PFSK-1 (cell line): ENCODE measurements around the gene PTPRN2.

ENCODE experiments used
- POLR2AphosphoS5 ChIP-seq: IDR thresholded peaks from 2 replicates; pipeline ENCODE4 v1.6.1; 2012; ENCODE audit warnings: low read depth, mild to moderate bottlenecking, control low read depth, low read length, moderate library complexity
- TAF1 ChIP-seq: IDR thresholded peaks from 2 replicates; pipeline ENCODE4 v1.6.1; 2012; ENCODE audit warnings: low read length, control low read depth, borderline replicate concordance; ENCODE audit not compliant: insufficient read depth
- TF ChIP-seq, protein P1 (sequence below), 2 experiments: IDR thresholded peaks; 2 replicates each; pipeline versions ENCODE4 v1.6.1 to v1.8.0; 2011 to 2012; ENCODE audit warnings: low read depth in 2 of 2, low read length in 2 of 2, control low read depth in 1 of 2, inconsistent platforms in 1 of 2, mild to moderate bottlenecking in 1 of 2, moderate library complexity in 1 of 2; ENCODE audit not compliant: insufficient read depth in 1 of 2

DNA sequence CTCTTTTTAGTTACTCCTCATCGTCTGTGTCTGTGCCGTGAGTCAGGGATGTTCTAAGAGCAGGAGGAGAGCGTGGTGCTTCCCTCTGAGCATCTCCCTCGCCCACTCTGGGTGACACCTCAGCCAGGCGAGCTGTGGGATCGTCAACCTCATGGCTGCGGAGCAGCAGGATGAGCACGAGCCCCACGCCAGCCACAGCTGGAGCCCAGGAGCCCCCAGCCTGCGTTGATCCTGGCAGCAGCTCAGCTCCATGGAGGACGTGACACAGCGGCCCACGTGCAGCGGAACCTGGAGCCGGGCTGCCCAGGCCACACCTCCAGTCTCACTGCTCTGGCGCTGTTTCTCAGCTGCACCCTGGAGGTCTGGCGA, 512.0 kb downstream of the PTPRN2 start:
- no peak for TF ChIP-seq POLR2AphosphoS5
- no peak for TF ChIP-seq TAF1
- TF ChIP-seq, protein P1, sequence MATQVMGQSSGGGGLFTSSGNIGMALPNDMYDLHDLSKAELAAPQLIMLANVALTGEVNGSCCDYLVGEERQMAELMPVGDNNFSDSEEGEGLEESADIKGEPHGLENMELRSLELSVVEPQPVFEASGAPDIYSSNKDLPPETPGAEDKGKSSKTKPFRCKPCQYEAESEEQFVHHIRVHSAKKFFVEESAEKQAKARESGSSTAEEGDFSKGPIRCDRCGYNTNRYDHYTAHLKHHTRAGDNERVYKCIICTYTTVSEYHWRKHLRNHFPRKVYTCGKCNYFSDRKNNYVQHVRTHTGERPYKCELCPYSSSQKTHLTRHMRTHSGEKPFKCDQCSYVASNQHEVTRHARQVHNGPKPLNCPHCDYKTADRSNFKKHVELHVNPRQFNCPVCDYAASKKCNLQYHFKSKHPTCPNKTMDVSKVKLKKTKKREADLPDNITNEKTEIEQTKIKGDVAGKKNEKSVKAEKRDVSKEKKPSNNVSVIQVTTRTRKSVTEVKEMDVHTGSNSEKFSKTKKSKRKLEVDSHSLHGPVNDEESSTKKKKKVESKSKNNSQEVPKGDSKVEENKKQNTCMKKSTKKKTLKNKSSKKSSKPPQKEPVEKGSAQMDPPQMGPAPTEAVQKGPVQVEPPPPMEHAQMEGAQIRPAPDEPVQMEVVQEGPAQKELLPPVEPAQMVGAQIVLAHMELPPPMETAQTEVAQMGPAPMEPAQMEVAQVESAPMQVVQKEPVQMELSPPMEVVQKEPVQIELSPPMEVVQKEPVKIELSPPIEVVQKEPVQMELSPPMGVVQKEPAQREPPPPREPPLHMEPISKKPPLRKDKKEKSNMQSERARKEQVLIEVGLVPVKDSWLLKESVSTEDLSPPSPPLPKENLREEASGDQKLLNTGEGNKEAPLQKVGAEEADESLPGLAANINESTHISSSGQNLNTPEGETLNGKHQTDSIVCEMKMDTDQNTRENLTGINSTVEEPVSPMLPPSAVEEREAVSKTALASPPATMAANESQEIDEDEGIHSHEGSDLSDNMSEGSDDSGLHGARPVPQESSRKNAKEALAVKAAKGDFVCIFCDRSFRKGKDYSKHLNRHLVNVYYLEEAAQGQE (IDR thresholded peaks at IDR 0.05; ENCODE audit: insufficient read depth in 1 of 2, low read depth in 2 of 2, low read length in 2 of 2), result no peak
